TTC549 (cell line): ENCODE measurements around the gene NRROS.
"Not testable (repeated sequence)": the region's sequence is repeated elsewhere in the genome, so short reads cannot be mapped to it uniquely, and the experiment has no call there.

Experiments
- FAIRE-seq: peaks from 2 replicates; lab custom pipeline; 2012; peaks lifted over from hg19 to GRCh38; lab: Jason Lieb, UNC

Gene NRROS

DNA sequence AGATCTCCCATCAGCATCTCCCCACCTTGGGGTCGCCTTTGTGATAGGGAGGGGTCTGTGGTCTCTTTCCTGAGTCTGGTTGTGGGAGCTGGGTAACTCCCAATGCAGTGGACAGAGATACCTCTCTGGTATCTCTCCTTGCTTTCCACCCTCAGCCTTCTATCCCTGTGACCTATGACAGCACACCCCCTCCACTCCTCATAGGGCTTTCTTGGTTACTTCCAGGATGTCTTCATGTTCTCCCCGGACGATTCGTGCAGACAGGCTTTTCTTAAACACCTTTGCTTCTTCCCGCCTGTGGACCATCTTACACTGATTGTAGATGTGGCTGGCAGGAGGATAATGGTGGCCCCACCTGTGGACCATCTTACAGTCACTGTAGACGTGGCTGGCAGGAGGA is 14.2 kb upstream of the NRROS start:
- no peak for FAIRE-seq

DNA sequence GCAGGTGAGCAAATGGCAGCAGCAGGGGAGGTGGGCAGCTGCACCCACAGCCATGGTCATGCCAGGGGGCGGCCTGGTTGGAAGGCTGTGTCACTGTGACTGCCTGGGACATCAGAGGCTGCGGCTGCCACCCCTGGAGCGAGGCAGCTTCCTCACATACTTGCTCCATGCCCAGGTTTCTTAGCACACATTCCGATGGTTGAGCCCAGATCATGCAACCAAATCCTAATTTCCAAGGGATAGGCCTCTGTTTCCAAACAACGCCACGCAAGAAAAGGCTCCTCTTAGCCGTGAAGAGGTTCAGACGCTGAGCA is 11.6 kb upstream of the NRROS start:
- no peak for FAIRE-seq

DNA sequence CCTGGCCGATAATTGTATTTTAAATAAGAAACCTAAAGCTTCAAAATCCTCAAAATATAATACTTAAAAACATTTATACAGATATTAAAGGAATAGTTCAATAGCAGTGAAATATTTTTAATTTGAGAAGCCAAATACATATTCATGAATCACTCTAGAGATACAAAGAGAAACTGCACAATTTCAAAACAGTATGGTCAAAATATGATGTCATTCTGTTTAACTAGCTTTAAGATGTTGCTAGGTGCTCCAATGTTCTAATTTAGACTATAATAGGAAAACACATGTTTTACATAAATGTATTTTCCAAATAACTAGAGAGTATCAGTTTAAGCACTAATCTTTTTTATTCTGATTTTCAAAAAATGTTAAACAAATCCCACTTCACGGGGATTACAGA is 10.3 kb upstream of the NRROS start:
- no peak for FAIRE-seq

DNA sequence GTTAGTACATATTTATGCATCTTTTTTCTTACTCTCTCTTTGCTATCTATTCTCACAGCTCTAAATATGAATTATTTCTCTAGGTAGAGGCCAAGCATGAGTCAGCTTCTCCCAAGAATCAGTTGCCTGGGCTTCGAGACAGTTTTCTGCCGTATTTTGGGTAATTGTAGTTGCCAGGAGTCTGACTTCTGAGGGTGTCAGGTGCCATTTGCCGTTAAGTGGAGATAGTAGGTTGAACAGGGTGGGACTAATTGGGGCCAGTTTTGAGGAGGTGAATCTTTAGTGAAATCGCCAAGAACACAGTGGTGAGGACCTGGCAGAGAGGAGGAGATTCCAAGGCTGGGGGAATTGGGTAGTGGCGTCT is 7.8 kb upstream of the NRROS start:
- no peak for FAIRE-seq

DNA sequence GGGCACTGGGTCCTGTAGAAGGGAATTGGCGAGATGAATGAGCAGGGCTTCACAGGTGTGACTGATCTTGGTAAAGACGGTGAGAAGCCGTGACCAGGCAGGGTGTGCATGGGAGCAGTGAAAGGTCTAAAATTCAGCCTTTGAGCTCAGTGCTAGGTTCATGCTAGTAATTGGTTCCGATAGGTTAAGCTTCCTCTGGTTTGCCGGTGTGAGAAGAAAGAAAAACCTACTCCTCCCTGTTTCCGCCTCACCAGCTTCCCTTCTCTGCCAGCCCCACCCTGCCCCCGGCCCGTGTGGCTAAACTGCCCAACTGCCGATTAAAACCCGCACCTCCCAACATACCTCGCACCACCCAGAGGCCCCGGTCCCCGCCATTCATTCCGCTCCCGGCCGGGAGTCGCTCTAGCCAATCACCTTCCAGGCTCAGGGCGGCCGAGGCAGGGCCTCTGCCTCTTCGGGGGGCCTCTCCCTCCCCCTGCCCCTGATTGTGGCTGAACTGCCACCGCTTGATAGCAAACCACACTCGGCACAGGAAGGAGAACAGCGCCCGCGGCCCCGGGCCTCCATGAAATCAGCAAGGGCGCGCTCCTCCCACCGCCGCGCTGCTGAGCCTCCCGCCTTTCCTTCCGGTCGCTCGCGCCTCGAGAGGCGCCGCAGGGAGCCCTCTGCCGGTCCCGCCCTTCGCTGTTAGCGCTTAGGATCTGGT is 7.3 kb upstream of the NRROS start:
- no peak for FAIRE-seq

DNA sequence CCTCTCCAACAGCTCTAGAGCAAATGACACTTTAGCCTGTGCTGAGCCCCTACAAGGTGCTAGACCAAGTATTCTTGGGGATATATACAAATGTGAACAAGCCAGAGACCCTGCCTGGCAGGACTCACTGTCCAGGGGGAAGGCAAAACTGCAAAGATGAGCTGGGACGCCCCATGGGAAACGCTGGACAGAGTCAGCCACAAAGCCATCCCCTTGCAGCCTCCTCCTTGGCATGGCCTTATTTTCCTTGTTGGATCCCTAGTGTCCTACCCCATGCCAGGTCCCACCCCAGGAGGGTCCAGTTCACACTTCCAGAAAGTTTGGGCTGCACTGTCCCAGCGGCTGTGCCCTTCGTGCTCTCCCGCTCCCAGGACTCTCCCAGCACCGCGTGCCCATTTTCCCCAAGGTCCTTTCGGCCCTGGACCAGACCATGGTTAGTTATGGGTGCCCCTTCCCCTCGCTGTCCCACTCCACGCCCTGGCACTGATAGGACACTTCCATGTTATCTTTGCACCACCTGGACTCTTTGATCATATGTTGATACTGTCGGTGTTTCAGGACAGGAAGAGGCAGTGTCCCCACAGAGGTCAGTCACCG is 5.8 kb upstream of the NRROS start:
- FAIRE-seq, result no peak

DNA sequence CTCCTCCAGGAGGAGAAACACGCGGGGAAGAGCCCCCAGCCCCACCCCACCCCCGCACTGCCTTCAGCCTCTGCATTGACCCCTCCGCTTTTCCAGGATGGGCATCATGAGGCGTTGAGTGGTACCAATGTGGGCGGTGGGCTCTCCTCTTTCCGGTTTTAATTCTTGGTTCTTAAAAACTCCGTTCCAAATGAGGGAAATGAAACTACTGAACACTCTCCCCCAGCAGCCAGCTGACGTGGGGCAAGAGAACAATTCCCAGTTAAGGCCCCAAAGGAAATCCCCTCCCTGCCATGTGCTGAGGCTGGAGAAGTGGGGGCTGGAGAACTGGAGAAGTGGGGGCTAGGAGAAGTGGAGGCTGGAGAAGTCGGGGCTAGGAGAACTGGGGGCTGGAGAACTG is 5.3 kb upstream of the NRROS start:
- no peak for FAIRE-seq

DNA sequence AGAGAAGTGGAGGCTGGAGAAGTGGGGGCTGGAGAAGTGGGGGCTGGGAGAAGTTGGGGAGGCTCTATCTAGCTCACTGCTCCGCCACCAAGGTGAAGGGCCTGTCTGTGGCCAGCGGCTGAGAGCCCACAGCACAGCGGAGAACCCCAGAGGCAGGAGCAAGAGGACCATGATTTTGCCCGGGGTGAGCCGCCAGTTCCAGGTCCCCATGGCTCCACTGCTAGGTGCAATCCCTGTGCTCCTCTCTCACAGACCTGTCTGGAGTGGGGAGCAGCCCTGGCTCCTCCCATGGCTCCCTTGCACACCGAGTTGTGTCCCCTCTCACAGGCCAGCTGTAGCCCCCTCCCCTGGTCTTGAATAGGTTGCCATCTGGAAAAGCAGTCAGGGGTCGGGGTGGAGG is 4.7 kb upstream of the NRROS start:
- FAIRE-seq, result no peak

DNA sequence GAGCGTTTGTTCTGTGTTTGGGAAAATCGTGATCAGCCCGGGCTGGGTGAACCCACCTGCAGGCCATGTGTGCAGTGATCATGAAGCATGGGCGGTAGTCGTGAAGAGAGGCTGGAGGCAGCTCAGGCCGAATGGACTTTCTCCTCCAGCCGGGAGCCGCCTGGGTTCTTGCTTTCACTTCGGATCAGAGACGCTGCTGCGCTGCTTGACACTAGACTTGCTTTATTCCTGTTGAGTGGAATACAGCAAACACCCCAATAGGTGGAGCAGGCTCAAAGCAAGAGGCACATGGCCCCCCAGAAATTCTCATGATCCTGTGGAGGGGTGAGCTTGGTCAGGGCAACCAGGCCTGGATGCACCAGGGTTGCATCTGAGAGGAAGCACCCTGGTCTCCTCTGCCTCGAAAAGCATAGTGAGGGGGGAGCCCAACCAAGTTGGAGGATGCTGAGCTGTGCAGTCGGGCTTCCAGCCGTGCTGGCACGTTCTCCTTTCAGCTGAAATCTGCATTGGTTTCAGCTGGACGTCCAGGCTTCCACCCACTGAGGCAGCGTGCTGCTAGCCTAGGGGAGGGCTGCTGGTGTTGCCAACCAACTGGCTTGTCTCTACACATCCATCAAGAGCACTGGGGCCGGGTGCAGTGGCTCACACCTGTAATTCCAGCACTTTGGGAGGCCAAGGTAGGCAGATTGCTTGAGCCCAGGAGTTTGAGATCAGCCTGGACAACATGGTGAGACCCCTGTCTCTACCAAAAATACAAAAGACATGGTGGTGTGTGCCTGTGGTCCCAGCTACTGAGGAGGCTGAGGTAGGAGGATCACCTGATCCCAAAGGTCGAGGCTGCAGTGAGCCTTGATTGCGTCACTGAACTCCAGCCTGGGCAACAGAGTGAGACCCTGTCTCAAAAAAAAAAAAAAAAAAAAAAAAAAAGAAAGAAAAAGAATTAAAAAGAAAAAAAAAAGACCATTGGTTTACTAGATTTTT is 2.8 kb upstream of the NRROS start:
- no peak for FAIRE-seq

DNA sequence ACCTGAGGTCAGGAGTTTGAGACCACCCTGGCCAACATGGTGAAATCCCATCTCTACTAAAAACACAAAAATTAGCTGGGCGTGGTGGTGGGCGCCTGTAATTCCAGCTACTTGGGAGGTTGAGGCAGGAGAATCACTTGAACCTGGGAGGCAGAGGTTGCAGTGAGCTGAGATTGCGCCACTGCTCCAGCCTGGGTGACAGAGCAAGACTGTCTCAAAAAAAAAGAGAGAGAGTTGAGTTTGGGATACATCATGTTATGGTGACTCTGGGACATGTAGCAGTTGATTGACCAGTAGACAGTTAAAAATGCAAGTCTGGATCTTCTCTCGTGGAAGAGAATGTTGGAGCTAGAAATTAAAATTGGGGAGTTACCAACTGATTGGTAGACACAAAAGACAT is 1.6 kb upstream of the NRROS start:
- FAIRE-seq, result not testable (repeated sequence)

DNA sequence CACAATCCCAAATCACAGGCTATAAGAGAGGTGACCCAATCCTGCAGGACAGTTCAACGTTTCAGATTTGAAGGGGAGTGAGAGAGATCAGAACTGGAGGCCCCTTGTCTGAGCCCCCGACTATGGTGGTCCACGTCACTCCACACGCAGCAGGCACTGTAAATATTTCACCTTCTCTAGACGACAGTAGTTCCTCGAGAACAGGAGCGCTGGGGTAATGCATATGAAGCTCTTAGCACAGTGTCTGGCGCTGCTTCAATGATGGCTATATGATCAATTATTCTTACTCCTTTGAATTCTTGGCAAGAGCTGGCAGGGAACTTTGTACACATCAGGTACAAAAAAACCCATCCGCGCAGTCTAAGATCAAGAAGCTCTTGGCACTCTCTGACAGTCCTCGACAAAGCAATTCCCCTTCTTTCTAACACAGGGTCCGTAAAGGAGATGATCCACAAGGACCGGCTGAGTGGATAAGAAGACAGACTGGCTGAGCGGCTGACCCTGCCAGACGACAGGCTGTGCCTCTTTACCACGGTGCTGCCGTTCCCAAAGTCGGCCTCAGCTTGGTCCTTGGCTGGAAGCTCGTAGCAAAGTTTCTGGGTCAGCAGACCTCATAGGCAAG is 522 bp upstream of the NRROS start:
- FAIRE-seq, result no peak

DNA sequence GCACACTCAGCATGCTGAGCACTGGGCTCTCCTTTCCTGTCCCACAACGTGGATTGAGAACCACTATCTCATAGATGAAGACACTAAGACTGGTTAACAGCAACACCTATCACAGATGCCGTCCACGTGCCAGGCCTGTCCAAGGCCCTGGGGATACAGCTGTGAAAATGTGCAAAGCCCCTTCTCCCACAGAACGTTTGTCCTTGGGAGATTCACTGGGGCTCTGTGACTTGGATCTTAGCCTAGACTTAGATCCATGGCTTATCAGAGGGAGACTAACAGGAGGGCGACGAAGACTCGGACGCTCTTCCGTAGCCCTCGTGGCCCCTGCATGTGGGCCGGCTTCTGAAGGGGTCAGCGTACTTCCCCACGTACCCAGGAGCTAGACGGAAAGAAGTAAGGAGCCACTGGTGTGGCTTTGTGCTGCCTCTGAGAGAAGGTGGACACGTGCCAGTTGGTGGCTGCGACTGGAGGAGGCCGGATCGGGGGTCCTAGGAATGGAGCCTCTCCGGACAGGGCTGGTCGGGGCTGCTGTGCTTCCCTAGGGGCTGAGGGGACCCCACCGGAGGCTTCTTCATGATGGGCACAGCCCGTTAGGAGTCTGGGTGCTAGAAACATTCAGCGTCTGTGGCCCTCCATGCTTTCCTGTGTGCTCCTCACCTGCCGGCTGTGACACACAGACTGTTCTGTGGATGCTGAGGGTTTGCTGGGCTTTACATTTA is 964 bp downstream of the NRROS start:
- no peak for FAIRE-seq

DNA sequence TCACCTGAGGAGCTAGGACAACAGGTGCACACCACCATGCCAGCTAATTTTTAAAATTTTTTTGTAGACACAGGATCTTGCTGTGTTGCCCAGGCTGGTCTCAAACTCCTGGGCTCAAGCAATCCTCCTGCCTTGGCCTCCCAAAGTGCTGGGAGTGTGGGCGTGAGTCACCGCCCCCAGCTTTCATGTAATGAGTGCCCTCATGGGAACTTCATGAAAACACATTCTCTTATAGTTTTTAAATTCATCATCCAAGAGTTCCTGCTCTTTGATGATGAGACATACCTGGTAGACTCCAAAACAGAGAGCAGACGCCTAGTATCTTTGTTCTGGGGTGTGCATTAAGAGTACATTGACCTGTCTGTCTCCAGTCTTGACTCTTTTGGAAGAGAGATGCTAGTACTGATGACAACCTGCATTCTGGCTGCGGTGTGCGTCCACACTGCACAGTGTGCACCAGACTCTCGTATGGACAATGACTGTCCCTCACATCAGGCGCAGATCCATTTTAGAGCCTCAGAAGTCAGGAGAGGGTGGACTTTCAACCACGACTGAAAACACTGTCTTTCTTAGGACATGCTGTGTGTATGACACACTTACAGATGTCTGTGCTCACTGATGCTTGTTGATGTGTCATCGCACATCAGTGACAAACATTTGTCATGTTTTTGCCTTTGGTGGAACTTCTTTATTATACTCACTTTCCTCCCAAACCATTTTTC is 2.0 kb downstream of the NRROS start:
- no peak for FAIRE-seq

DNA sequence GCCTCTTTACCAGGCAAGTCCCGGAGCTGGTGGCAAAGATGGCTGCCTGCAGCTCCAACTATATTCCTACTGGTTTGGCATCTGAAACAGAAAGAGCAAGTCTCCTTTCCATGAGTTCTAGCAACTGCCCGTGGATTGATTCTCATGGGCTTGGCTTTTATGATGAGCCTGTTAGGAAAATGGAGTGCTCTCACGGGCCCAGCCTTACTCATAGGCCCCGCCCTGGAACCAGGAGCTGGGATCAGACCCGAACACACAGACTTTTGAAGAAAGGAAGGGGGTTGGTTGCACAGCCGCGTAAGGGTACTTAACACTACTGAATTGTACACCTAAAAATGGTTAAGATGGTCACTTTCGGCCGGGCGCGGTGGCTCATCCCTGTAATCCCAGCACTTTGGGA is 2.9 kb downstream of the NRROS start:
- FAIRE-seq, result no peak

DNA sequence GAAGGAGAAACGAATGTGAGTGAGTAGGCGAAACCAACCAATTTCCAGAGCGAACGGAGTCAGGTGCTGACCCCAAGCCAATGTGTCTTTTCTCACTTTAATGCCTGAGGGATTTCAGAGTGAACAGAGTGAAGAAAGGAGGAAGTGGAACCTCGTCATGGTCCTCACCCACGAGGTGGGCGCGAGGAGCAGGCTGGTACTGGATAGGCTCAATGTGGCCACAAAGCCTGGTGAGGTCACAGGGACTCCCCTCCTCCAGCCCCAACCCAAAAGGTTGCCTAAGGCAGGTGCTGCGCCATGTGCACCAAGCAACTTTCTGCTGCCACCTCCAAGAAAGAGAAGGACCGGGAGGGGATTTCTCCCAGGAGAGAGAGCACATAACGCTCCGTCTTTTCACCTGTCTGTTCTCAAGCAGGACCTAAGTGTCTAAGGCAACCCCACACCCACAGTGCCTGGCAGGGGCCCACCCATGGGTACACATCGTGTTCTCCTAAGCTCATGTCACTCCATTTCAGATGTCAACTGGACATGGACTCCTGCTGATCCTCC is 3.8 kb downstream of the NRROS start:
- no peak for FAIRE-seq

DNA sequence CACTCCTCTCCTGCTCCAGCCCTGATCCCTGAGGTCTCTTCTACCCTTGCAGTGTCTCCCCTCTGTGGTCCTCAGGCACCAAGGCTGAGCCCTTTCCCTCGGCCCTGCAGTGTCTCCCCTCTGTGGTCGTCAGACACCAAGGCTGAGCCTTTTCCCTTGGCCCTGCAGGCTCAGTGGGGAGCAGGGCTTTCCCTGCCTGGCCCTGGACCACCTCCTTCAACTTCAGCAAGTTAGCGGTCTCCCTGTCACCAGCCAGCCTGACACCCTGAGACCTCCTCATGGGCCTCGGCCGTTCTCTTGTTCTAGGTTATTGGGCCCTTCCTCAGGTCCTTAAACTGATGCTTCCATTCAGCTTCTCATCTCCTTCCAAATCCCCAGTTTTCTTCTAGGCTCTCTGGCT is 4.3 kb downstream of the NRROS start:
- no peak for FAIRE-seq

DNA sequence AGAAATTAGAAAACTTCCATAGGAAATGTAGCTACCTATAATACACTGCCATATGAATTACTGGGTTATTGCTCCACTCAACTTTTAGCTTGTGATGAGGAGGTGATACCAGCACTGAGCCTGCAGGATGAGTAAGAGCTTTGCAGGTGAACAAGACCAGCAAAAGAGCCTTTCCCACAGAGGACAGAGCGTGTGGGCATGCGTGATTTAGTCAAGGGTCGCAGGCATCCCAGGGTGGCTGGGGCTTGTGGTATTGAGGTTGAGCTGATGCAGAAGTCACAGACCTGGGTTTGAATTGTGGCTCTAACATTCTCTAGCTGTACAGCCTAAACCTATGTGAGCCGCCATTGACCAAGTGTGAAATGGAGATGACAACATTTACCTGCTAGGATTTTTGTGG is 5.6 kb downstream of the NRROS start:
- no peak for FAIRE-seq

DNA sequence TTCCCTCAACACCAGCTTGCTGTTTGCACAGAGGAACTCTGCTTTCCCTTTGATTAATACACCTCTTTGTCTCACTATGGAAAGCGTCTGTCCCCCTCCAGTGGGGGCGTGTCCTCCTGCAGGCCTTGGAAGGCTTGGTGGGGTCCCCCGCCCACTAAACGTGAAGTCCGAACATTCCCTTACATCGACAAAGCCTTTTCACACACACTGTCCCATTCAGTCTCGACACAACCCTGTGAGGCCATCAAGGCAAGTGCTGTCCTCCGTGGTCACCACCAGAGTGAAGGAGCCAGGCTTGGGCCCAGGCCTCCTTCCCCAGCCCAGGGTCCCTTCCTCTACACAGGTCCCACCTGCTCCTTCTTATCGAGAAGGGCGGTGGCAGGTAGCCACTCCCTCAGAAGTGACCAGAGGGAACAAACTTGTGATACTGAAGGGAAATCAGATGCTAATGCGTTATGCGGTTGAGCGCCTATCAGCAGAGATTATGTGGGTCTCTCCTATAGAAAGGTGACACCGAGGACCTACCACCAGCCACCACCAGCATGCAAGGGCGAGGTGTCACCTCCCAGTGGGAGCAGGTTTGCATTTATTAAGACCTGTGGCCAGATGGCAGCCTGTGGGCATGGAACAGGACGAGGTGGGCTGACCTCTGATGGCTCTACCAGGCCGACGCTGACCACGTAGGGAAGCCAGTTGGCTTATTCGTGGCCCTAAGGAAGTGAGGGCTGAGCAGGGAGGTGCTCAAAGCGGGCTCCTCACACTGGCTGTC is 6.6 kb downstream of the NRROS start:
- FAIRE-seq, result no peak

DNA sequence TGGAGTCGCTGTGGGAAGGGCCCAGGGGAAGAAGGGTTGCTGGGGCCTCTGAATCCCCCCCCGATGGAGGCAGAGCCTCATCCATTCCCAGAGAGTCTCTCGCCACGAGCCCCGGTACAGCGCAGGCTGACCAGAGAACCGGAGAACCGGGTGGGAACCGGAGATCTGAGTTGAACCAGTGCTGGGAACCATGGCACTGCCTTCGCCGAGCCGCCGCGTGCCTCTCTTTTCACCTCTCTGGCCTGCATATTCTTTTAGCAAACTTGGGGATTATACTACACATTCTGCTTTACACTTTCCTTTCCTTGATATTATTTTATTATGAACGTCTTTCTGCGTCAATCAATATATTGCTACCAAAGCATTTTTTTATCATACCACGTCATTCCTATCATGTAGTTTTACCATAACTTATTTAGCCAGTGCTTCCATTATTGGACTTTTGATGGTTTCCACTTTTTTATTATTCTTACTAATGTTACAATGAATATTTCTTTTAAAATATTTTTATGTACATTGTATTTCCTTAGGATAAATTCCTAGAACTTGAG is 7.2 kb downstream of the NRROS start:
- FAIRE-seq, result no peak

DNA sequence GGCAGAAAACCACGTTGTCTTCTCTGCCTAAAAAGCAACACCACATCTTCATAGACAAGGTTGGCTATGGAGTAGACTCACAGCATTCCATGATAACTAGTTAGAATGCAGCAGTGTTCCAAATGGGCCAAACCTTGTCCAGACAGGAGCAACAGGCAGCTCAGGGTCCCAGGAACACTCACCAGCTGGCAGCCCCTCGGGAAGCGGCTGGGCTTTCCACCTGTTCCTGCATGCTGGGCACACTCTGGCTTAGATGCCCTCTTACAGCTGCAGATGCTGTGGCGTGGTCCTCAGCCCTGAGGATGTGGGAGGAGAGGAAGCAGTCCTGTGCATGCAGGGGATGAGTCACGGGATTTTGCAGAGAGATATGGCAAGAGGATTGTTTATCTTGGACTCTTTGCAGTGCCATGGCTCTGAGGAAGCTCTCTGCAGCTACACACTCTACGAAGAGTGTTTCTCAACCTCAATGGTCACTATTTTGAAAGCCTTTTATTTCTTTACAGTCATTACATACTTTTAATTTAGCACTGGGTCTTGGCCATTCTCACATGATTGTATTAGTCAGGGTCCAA is 11.3 kb downstream of the NRROS start:
- FAIRE-seq, result no peak
